Measurements from ENCODE around the gene ELP4.

GRCh38 chr11:31617246-31617645 lies 107.7 kb downstream of the ELP4 start:
- TF ChIP-seq CTCF (IDR thresholded peaks at IDR 0.05): no peak
- no peak for TF ChIP-seq EZH2 (IDR thresholded peaks at IDR 0.05)
- no peak for TF ChIP-seq EZH2phosphoT487 (IDR thresholded peaks at IDR 0.05)

Data from neural progenitor cell (in vitro differentiated cells).